Measurements from ENCODE around the gene SPP2.

DNA sequence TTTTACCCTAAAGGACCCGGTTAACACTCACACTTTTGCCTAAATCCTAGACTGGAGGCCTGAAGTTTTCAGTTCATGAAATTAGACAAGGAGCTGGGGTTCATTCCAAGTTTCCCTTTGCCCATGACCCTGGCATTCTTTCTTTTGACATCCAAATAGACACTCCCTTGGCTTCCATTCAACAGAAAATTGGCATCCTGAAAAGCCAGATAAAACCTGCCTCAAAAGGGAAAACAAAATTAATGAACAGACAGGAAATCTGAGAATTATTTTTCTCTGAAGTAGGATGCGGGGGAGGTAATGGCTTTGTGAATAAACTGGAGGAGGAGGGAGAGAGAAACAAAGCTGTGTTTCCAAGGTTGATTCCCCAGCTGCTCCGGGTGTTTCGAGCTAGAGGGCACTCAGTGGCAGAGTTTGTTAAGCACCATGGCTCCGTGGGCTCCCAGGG, 41.0 kb downstream of the SPP2 start:
- TF ChIP-seq POLR2A (IDR thresholded peaks at IDR 0.05; ENCODE audit: low read length) (no peak), GATA1 (IDR thresholded peaks at IDR 0.05; ENCODE audit: low read depth, low read length) (no peak)
